Nephron progenitor cell (in vitro differentiated cells): ENCODE data around the gene CSKMT.
A peak's percentile ranks its signal among the peaks of the same experiment; 100 is the strongest.
"Not testable (repeated sequence)": the region's sequence is repeated elsewhere in the genome, so short reads cannot be mapped to it uniquely, and the experiment has no call there.

Experiments used
- DNase-seq: peaks from one replicate; pipeline ENCODE4 v3.0.0; 2021
- H3K27ac Mint-ChIP-seq: 2 replicates; pipeline ENCODE4 v1.8.0; 2021; ENCODE audit warnings: mild to moderate bottlenecking, moderate library complexity, mixed read lengths
- H3K27me3 Mint-ChIP-seq: 2 replicates; pipeline ENCODE4 v1.8.0; 2021; ENCODE audit warnings: mild to moderate bottlenecking, low read depth, mixed read lengths; ENCODE audit not compliant: poor library complexity
- H3K36me3 Mint-ChIP-seq: 2 replicates; pipeline ENCODE4 v1.8.0; 2021; ENCODE audit warnings: low read depth, mixed read lengths
- H3K4me1 Mint-ChIP-seq: 2 replicates; pipeline ENCODE4 v1.8.0; 2021; ENCODE audit warnings: mixed read lengths
- H3K4me3 Mint-ChIP-seq: 2 replicates; pipeline ENCODE4 v1.8.0; 2021; ENCODE audit warnings: mild to moderate bottlenecking, moderate library complexity, mixed read lengths
- H3K9me3 Mint-ChIP-seq: 2 replicates; pipeline ENCODE4 v1.8.0; 2021; ENCODE audit warnings: mild to moderate bottlenecking, moderate library complexity, mixed read lengths
- CTCF ChIP-seq: fragments of 200-600 bp; sonication (generic); IDR thresholded peaks from 2 replicates; pipeline ENCODE4 v1.5.0; 2021; ENCODE audit warnings: antibody characterized with exemption

Gene CSKMT, protein sequence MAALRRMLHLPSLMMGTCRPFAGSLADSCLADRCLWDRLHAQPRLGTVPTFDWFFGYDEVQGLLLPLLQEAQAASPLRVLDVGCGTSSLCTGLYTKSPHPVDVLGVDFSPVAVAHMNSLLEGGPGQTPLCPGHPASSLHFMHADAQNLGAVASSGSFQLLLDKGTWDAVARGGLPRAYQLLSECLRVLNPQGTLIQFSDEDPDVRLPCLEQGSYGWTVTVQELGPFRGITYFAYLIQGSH

GRCh38 chr11:62665075-62665598, at the start of gene CSKMT, which contains the start of gene C11orf98:
CSKMT (plus strand) TSS chr11:62665312; CDS start chr11:62665880, 568 bp downstream.
C11orf98 (minus strand) TSS chr11:62665210; CDS start chr11:62665169, 41 bp downstream.
- no peaks in the 10 kb centered on the region for H3K9me3 Mint-ChIP-seq
- H3K27ac Mint-ChIP-seq = peak within 1 kb of the TSS; percentile 99
- peaks cover 30% of the 10 kb centered on the region for H3K4me1 Mint-ChIP-seq
- no peak for TF ChIP-seq CTCF
- DNase-seq = peak; percentile 97
- H3K36me3 Mint-ChIP-seq = peaks cover 29% of the 10 kb centered on the region
- peak within 1 kb of the TSS; percentile 98 for H3K4me3 Mint-ChIP-seq
- H3K27me3 Mint-ChIP-seq = no peaks in the 10 kb centered on the region

- no peaks in the 10 kb centered on the region for H3K27me3 Mint-ChIP-seq
- no peak for TF ChIP-seq CTCF
- H3K4me1 Mint-ChIP-seq = peaks cover 43% of the 10 kb centered on the region
- no peak overlapping the region for H3K4me3 Mint-ChIP-seq
- DNase-seq = no peak
- no peaks in the 10 kb centered on the region for H3K9me3 Mint-ChIP-seq
- H3K27ac Mint-ChIP-seq = no peak overlapping the region
- peaks cover 12% of the 10 kb centered on the region for H3K36me3 Mint-ChIP-seq
Observed at GRCh38 chr11:62615521-62615920, 49.6 kb upstream of the CSKMT start.

GRCh38 chr11:62616957-62617356, 48.2 kb upstream of the CSKMT start:
- peaks cover 40% of the 10 kb centered on the region for H3K4me1 Mint-ChIP-seq
- DNase-seq, H3K9me3 Mint-ChIP-seq, H3K27ac Mint-ChIP-seq, H3K27me3 Mint-ChIP-seq, H3K4me3 Mint-ChIP-seq: not testable (repeated sequence)
- peaks cover 12% of the 10 kb centered on the region for H3K36me3 Mint-ChIP-seq

DNA sequence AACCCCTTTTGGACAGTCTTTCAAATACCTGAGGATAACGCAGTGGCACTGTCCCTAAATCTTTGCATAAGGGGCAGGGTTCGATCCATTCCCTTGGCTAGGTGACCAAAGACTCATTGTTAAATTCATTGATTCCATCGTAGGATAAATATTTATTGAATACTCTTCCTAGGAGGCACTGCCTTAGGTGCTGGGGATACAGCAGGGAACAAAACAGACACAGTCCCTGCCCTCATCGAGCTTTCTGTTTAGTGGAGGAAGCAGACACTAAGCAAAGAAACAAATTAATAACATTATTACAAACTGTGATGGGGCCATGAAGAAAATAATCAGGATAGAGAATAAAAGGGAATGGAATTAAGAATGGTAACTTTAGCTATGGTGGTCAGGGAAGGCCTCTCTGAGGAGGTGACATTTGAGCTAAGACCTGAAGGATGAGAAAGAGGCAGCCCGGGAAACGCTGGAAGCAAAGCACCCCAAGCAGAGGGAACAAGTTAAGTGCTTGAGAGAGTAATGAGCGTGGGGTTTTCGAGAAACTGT, 44.0 kb upstream of the CSKMT start:
- peaks cover 6% of the 10 kb centered on the region for H3K27me3 Mint-ChIP-seq

DNA sequence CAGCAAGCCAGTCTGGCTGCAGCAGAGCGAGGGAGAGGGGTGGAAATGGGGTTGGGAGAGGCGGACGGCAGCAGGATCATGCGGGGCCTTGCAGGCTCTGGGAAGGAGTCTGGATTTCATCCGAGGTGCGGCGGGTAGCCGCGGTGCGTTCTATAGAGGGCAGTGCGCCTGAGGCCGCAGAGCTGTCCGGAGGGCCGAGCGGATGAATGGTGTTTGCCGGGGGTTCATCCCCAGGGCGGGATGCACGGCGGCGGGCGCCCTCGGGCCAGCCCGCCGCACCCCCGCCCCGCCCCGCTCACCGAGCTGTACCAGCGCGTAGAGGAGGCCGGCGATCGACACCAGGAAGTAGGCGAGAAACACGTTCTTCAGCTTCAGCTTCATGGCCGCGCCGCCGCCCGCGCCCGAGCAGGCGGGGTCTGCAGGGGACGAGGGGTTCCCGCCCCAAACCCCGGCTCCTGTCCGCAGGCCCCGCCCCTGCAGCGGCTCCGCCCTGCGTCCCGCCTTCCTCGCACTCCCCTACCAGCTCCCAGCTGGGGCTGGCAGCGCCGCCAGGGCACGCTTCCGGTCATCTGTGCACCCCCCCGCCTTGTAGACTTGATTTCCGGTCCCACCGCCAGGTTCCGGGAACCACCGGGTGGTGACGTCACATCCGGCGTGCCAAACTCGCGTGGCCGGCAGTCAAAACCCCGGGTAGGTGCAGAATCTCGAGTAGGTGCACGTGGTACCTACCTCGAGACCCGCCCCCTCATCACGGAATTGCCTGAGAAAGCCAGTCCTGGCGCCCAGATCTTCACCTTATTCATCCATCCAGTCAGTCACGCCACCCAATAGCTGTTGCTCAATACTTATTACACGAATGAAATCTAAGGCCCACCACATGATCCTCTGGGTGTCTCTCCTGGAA, 43.3 kb upstream of the CSKMT start, which contains the start of gene B3GAT3:
Gene B3GAT3 (minus strand): TSS at position 420 of the 904 bp plus-strand sequence. CDS start 39 bp downstream, at position 381.
- peak; percentile 98 for DNase-seq
- H3K27me3 Mint-ChIP-seq = peaks cover 6% of the 10 kb centered on the region
- H3K27ac Mint-ChIP-seq = peak within 1 kb of the TSS; percentile 99
- peaks cover 25% of the 10 kb centered on the region for H3K36me3 Mint-ChIP-seq
- TF ChIP-seq CTCF = no peak
- H3K9me3 Mint-ChIP-seq = no peaks in the 10 kb centered on the region
- H3K4me3 Mint-ChIP-seq = peak within 1 kb of the TSS; percentile 96
- H3K4me1 Mint-ChIP-seq = peaks cover 27% of the 10 kb centered on the region

More for the DNA sequence above, 44.0 kb upstream of the CSKMT start:
- Mint-ChIP-seq H3K27ac (peak overlapping the region; percentile 99), H3K4me1 (peaks cover 27% of the 10 kb centered on the region), H3K36me3 (peaks cover 20% of the 10 kb centered on the region), H3K4me3 (peak overlapping the region; percentile 96), H3K9me3 (no peaks in the 10 kb centered on the region)
- DNase-seq = no peak
- TF ChIP-seq CTCF = no peak
